ENCODE results near the gene TEF.
"Not testable (repeated sequence)": the region's sequence is repeated elsewhere in the genome, so short reads cannot be mapped to it uniquely, and the experiment has no call there.

The TEF gene

DNA sequence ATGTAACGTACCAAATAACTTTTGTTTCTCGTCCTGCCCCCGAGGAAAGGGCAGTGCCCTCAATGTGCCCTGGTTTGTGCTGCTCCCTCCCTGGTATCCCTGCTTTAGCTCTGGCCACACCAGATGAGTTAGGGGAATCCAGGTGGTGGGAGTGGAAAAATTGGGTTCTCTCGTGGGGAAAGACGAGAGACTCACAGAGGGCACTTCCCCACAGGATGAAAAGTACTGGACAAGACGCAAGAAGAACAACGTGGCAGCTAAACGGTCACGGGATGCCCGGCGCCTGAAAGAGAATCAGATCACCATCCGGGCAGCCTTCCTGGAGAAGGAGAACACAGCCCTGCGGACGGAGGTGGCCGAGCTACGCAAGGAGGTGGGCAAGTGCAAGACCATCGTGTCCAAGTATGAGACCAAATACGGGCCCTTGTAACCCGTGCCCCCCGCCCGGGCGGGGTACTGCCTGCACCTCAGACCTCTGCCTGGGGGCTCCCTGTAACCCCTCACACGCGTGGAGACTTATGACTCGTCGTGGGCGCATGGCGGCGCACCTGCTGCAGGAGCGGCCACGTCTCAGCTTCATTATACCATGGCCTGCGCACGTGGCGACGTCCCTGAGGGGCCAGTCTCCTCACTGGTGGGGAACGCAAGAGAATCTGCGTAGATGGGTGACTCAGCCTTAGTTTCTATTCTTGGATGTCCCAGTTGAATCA is 13.9 kb downstream of the TEF start:
- no peak overlapping the region for H3K4me3 ChIP-seq (ENCODE audit: low read length)
- TF ChIP-seq, protein P1, sequence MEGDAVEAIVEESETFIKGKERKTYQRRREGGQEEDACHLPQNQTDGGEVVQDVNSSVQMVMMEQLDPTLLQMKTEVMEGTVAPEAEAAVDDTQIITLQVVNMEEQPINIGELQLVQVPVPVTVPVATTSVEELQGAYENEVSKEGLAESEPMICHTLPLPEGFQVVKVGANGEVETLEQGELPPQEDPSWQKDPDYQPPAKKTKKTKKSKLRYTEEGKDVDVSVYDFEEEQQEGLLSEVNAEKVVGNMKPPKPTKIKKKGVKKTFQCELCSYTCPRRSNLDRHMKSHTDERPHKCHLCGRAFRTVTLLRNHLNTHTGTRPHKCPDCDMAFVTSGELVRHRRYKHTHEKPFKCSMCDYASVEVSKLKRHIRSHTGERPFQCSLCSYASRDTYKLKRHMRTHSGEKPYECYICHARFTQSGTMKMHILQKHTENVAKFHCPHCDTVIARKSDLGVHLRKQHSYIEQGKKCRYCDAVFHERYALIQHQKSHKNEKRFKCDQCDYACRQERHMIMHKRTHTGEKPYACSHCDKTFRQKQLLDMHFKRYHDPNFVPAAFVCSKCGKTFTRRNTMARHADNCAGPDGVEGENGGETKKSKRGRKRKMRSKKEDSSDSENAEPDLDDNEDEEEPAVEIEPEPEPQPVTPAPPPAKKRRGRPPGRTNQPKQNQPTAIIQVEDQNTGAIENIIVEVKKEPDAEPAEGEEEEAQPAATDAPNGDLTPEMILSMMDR (IDR thresholded peaks at IDR 0.05; ENCODE audit: insufficient read depth, low read depth, low read length, missing control alignments), result no peak
- DNase-seq (ENCODE audit: low read depth), result no peak

DNA sequence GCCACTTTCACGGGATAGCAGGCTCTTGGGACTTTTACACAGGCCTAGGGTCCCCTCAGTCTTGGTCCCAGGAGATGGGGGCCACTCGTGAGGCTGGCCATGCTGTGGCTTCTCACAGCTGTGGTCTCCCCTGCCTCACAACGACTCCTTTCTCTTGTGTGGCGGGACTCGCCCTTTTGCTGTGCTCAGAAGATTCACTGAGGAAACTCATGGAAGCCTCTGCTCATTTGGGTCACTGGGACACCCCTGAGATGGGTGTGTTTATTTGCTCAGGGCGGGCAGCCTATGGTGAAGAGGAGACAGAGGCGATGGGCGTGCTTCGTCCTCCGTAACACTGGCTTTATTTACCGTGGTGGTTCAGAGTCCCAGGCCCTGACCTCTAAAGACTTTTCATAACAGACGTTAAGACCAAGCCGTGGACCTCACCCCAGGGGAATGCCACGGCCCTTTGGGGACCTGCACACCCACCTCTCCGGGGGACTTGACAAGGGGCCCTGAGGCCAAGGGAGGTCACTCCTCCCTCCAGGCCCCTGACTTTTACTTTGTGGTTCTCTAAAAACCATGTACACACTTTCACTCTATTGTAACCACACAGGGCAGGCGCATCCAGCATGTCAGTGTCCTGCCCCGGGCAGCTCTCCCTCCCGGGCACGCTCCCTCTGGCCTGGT is 15.5 kb downstream of the TEF start:
- H3K4me3 ChIP-seq (ENCODE audit: low read length), result no peak overlapping the region
- DNase-seq (ENCODE audit: low read depth), result no peak
- TF ChIP-seq, protein P1 (IDR thresholded peaks at IDR 0.05; ENCODE audit: insufficient read depth, low read depth, low read length, missing control alignments), result no peak

DNA sequence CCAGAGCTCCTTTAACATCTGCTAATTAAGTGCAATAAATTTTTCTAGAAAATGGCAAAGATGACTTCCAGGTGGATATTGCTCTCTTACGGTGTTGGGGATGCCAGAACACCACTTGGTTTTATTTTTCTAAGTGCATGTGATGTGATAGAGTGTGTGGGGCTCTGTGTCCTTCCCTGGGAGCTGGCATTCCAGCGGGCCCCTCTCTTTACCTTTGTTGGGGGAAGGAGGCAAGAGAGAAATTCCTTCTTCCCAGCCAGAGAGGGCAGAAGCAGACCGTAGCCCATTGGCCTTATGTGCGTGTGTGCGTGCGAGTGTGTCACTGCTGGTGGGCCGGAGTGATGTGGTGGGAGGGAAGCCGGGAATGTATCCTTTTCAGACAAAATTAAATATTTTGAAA is 17.2 kb downstream of the TEF start:
- no peak for DNase-seq (ENCODE audit: low read depth)
- H3K4me3 ChIP-seq (ENCODE audit: low read length), result no peak overlapping the region
- TF ChIP-seq, protein P1 (IDR thresholded peaks at IDR 0.05; ENCODE audit: insufficient read depth, low read depth, low read length, missing control alignments), result no peak

DNA sequence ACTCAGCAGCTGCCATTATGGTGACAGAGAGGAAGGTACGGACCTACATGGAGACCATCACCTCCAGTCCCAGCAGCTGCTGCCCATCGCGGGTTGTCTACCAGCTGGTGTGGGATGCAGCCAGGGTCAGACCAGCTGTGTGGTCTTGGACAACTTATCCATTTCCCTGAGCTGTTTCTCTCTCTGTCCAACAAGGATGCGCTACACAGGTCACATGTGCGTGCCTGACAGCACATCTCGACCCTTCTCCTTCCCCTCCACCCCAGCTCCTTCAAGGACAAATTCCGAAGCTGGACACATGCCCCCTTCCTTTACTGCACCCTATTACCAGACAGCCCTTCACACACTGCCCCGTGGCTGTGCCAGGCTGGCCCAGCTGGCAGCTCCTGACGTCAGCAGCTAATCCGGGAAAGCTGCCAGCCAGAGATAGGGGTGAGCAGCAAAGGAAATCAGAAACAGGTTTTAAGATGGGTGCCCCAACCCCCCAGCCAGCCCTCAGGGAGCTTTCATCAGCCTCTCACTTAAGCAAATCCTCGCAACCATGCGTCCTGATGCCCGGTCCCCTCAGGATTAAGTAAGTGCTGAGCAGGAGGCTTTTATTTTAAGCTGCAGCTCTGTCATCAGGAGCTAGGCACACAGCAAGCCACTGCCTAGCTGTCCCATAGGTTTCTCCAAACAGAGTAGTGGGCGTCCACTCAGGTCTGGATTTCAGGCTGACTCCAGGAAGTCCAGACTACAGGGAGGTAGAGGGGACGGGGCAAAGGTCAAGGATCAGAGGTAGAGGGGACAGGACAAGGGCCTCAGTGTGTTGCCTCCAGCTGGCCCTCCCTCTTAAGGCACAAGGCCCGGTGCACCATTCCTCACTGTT is 20.3 kb downstream of the TEF start:
- DNase-seq (ENCODE audit: low read depth), result peak; percentile 87
- TF ChIP-seq, protein P1 (IDR thresholded peaks at IDR 0.05; ENCODE audit: insufficient read depth, low read depth, low read length, missing control alignments), result no peak
- H3K4me3 ChIP-seq (ENCODE audit: low read length), result no peak overlapping the region

DNA sequence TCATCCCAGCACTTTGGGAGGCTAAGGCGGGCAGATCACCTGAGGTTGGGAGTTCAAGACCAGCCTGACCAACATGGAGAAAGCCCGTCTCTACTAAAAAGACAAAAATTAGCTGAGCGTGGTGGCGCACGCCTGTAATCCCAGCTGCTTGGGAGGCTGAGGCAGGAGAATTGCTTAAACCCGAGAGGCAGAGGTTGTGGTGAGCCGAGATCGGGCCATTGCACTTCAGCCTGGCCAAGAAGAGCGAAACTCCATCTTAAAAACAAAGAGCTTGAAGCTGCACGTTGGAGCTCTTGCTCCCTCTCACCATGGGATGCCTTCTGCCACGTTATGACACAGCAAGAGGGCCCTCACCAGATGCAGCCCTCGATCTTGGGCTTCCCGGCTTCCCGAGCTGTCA is 21.1 kb downstream of the TEF start:
- DNase-seq (ENCODE audit: low read depth), result not testable (repeated sequence)

DNA sequence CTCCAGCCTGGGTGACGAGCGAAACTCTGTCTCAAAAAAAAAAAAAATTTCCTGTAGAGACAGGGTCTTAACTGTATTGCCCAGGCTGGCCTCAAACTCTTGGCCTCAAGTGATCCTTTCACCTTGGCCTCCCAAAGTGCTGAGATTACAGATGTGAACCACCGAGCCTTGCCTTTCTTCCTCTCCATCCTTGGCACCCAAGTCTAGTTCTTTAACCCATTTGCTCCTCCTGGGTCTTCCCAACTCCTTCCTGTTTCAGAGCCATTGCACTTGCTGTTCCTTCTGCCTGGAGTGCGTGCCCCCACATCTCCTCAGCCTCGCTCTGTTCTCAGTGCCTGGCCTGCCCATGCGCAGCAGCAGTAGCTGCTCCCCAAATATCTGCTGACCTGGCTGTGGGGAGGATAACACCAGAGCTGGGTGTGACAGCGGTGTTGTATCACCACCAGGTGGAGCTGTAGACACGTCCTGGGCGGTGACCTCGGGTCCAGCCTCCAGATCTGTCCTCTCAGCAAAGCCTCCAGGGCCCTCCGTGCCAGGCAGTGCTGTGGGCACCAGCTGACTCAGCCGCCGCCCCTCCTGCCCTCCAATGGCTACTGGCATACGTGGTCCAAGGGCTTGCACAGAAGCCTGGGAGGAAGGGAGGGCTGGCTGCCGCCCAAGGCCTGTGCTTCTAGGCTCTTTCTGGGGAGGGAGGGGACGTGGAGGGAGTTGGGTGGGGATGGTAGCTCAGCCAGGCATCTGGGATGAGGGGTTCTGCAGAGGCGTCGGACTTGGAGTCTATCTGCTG is 22.0 kb downstream of the TEF start:
- peak; percentile 84 for DNase-seq (ENCODE audit: low read depth)
- TF ChIP-seq, protein P1 (IDR thresholded peaks at IDR 0.05; ENCODE audit: insufficient read depth, low read depth, low read length, missing control alignments), result peak; percentile 95
- H3K4me3 ChIP-seq (ENCODE audit: low read length), result no peak overlapping the region

More for the DNA sequence above, 21.1 kb downstream of the TEF start:
- H3K4me3 ChIP-seq (ENCODE audit: low read length), result not testable (repeated sequence)
